Adipocyte (in vitro differentiated cells): Measurements from ENCODE around the gene ZDHHC14.
A peak's percentile ranks its signal among the peaks of the same experiment; 100 is the strongest.

Experiments
- DNase-seq: peaks from one replicate; pipeline ENCODE4 v3.0.0-alpha.2; 2015; ENCODE audit warnings: low read depth
- H3K27me3 ChIP-seq: replicated peaks from 2 replicates; pipeline ENCODE4 v1.7.0; 2013; ENCODE audit warnings: mild to moderate bottlenecking, low read length, moderate library complexity; ENCODE audit not compliant: control insufficient read depth, insufficient read depth
- H3K36me3 ChIP-seq: 2 replicates; pipeline ENCODE4 v1.7.0; 2013; ENCODE audit warnings: low read length, mild to moderate bottlenecking, moderate library complexity; ENCODE audit not compliant: control insufficient read depth, insufficient read depth, severe bottlenecking
- H3K4me1 ChIP-seq: 2 replicates; pipeline ENCODE4 v1.7.0; 2013; ENCODE audit warnings: mild to moderate bottlenecking, low read length, moderate library complexity; ENCODE audit not compliant: control insufficient read depth, insufficient read depth
- H3K4me3 ChIP-seq: 2 replicates; pipeline ENCODE4 v1.7.0; 2013; ENCODE audit warnings: mild to moderate bottlenecking, low read length, moderate library complexity
- H3K9ac ChIP-seq: 2 replicates; pipeline ENCODE4 v1.7.0; 2013; ENCODE audit warnings: mild to moderate bottlenecking, low read length, moderate library complexity
- H3K9me3 ChIP-seq: 2 replicates; pipeline ENCODE4 v1.7.0; 2013; ENCODE audit warnings: mild to moderate bottlenecking, low read length, moderate library complexity; ENCODE audit not compliant: control insufficient read depth

The ZDHHC14 gene

GRCh38 chr6:157468574-157468973 lies 87.6 kb downstream of the ZDHHC14 start:
- no peak for DNase-seq
- no peak overlapping the region for H3K9ac ChIP-seq
- no peaks in the 10 kb centered on the region for H3K9me3 ChIP-seq
- H3K4me3 ChIP-seq = no peak overlapping the region
- peaks cover 2% of the 10 kb centered on the region for H3K4me1 ChIP-seq
- H3K27me3 ChIP-seq = no peaks in the 10 kb centered on the region
- no peaks in the 10 kb centered on the region for H3K36me3 ChIP-seq

GRCh38 chr6:157469378-157469777 lies 88.4 kb downstream of the ZDHHC14 start:
- H3K36me3 ChIP-seq = no peaks in the 10 kb centered on the region
- no peaks in the 10 kb centered on the region for H3K9me3 ChIP-seq
- H3K9ac ChIP-seq = no peak overlapping the region
- no peak overlapping the region for H3K4me3 ChIP-seq
- no peaks in the 10 kb centered on the region for H3K27me3 ChIP-seq
- peak; percentile 31 for DNase-seq
- H3K4me1 ChIP-seq = peaks cover 2% of the 10 kb centered on the region

- Histone ChIP-seq H3K9ac (no peak overlapping the region), H3K4me1 (no peaks in the 10 kb centered on the region), H3K27me3 (no peaks in the 10 kb centered on the region), H3K36me3 (no peaks in the 10 kb centered on the region), H3K4me3 (no peak overlapping the region), H3K9me3 (no peaks in the 10 kb centered on the region)
- DNase-seq = no peak
Observed at GRCh38 chr6:157471077-157471686, 90.2 kb downstream of the ZDHHC14 start.

- H3K4me3 ChIP-seq = no peak overlapping the region
- no peak overlapping the region for H3K9ac ChIP-seq
- DNase-seq = no peak
- H3K36me3 ChIP-seq = no peaks in the 10 kb centered on the region
- H3K4me1 ChIP-seq = no peaks in the 10 kb centered on the region
- no peaks in the 10 kb centered on the region for H3K27me3 ChIP-seq
- no peaks in the 10 kb centered on the region for H3K9me3 ChIP-seq
Observed at GRCh38 chr6:157471895-157472686, 91.1 kb downstream of the ZDHHC14 start.

GRCh38 chr6:157476797-157477196 lies 95.8 kb downstream of the ZDHHC14 start:
- Histone ChIP-seq H3K9me3 (no peaks in the 10 kb centered on the region), H3K4me1 (peaks cover 6% of the 10 kb centered on the region), H3K9ac (no peak overlapping the region), H3K27me3 (no peaks in the 10 kb centered on the region), H3K4me3 (no peak overlapping the region), H3K36me3 (no peaks in the 10 kb centered on the region)
- no peak for DNase-seq

- H3K4me1 ChIP-seq = peaks cover 13% of the 10 kb centered on the region
- no peak for DNase-seq
- H3K9me3 ChIP-seq = no peaks in the 10 kb centered on the region
Observed at GRCh38 chr6:157478926-157479325, 97.9 kb downstream of the ZDHHC14 start.

GRCh38 chr6:157479464-157480303 lies 98.7 kb downstream of the ZDHHC14 start:
- peaks cover 13% of the 10 kb centered on the region for H3K4me1 ChIP-seq
- no peak for DNase-seq
- H3K4me3 ChIP-seq = no peak overlapping the region
- H3K36me3 ChIP-seq = no peaks in the 10 kb centered on the region
- no peak overlapping the region for H3K9ac ChIP-seq
- H3K27me3 ChIP-seq = no peaks in the 10 kb centered on the region
- no peaks in the 10 kb centered on the region for H3K9me3 ChIP-seq

More at GRCh38 chr6:157478926-157479325, 97.9 kb downstream of the ZDHHC14 start:
- no peak overlapping the region for H3K9ac ChIP-seq
- H3K4me3 ChIP-seq = no peak overlapping the region
- H3K36me3 ChIP-seq = no peaks in the 10 kb centered on the region
- H3K27me3 ChIP-seq = no peaks in the 10 kb centered on the region

GRCh38 chr6:157481189-157481864 lies 100.3 kb downstream of the ZDHHC14 start:
- DNase-seq = no peak
- Histone ChIP-seq H3K4me1 (peaks cover 13% of the 10 kb centered on the region), H3K4me3 (peak overlapping the region; percentile 18), H3K36me3 (no peaks in the 10 kb centered on the region), H3K9me3 (no peaks in the 10 kb centered on the region), H3K9ac (no peak overlapping the region), H3K27me3 (no peaks in the 10 kb centered on the region)

- Histone ChIP-seq H3K27me3 (no peaks in the 10 kb centered on the region), H3K9ac (no peak overlapping the region), H3K4me1 (peaks cover 13% of the 10 kb centered on the region), H3K4me3 (peak overlapping the region; percentile 18), H3K9me3 (no peaks in the 10 kb centered on the region), H3K36me3 (no peaks in the 10 kb centered on the region)
- DNase-seq = no peak
Observed at GRCh38 chr6:157481865-157482249, 100.9 kb downstream of the ZDHHC14 start.

GRCh38 chr6:157483770-157484169 lies 102.8 kb downstream of the ZDHHC14 start:
- H3K9ac ChIP-seq = no peak overlapping the region
- no peak overlapping the region for H3K4me3 ChIP-seq
- H3K36me3 ChIP-seq = no peaks in the 10 kb centered on the region
- DNase-seq = no peak
- no peaks in the 10 kb centered on the region for H3K9me3 ChIP-seq
- H3K27me3 ChIP-seq = peaks cover 5% of the 10 kb centered on the region
- H3K4me1 ChIP-seq = peaks cover 13% of the 10 kb centered on the region

- Histone ChIP-seq H3K9ac (no peak overlapping the region), H3K4me1 (peaks cover 13% of the 10 kb centered on the region), H3K36me3 (no peaks in the 10 kb centered on the region), H3K9me3 (no peaks in the 10 kb centered on the region), H3K4me3 (no peak overlapping the region), H3K27me3 (peaks cover 5% of the 10 kb centered on the region)
- no peak for DNase-seq
Observed at GRCh38 chr6:157484181-157484580, 103.2 kb downstream of the ZDHHC14 start.
